ENCODE results near the gene NDNF. TPM values are rescaled to one million over a fixed set of nuclear protein-coding genes. Genes with fewer than 3 reads are reported as not detected.

Gene NDNF
- total RNA-seq, 4 donors from 2014 or later, result 11.6 to 16.0 (median 12.1) TPM

DNA sequence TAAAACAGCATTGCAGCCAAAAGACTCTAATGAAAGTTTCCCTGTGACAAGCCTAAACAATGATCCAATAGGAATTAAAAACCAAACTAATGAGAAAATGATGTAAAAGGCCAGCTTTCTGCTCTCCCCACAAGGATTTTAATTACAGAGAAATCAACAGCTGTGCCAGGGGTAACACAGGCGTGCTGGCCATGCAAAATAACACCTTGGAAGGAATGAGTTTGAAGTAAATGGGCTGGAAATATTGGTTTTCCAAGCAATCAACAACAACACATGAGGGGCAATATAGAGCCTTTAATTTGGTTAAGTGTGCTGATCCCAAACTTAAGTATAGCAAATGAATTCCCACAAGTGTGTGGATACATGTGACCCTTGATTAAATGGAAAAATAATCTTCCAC, 56.9 kb downstream of the NDNF start:
- 53% methylated on average over 1 of the region's 1 CpG for WGBS
- no peak for DNase-seq (ENCODE audit: extremely low spot score)
- no peaks in the 10 kb centered on the region for H3K4me1 ChIP-seq
- no peaks in the 10 kb centered on the region for H3K27me3 ChIP-seq
- H3K27ac ChIP-seq (replicated peaks in 1 of 4), result no peak overlapping the region
- H3K9me3 ChIP-seq, result no peaks in the 10 kb centered on the region
- intact Hi-C loops (cut with DNase I), result no loop called here
- H3K36me3 ChIP-seq, result no peaks in the 10 kb centered on the region
- no peak overlapping the region for H3K4me3 ChIP-seq
- TF ChIP-seq, protein P1, sequence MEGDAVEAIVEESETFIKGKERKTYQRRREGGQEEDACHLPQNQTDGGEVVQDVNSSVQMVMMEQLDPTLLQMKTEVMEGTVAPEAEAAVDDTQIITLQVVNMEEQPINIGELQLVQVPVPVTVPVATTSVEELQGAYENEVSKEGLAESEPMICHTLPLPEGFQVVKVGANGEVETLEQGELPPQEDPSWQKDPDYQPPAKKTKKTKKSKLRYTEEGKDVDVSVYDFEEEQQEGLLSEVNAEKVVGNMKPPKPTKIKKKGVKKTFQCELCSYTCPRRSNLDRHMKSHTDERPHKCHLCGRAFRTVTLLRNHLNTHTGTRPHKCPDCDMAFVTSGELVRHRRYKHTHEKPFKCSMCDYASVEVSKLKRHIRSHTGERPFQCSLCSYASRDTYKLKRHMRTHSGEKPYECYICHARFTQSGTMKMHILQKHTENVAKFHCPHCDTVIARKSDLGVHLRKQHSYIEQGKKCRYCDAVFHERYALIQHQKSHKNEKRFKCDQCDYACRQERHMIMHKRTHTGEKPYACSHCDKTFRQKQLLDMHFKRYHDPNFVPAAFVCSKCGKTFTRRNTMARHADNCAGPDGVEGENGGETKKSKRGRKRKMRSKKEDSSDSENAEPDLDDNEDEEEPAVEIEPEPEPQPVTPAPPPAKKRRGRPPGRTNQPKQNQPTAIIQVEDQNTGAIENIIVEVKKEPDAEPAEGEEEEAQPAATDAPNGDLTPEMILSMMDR (IDR thresholded peaks at IDR 0.05), result no peak
- TF ChIP-seq POLR2AphosphoS5 (IDR thresholded peaks at IDR 0.05) (no peak), POLR2A (IDR thresholded peaks at IDR 0.05; ENCODE audit: low read depth) (no peak), EP300 (IDR thresholded peaks at IDR 0.05) (no peak)

DNA sequence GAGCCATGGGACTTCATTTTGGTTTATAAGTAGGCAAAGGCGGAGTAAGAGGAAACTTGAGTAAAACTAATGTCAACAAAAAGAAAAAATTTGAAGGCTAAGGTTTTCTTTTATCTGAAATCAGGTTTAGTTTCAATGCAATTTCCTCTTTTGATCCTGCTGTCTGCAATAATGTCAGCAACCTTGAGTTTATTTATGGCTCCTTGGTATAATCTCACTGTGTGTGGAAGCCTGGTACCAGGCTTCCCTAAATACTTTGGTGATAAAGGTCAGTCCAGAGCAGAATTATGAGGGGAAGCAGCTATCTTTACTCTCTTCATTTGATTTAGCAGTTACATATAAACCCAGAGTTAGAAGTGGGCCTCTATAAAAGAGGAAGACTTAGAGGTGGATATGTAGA, 57.8 kb downstream of the NDNF start:
- H3K9me3 ChIP-seq, result no peaks in the 10 kb centered on the region
- H3K4me3 ChIP-seq, result no peak overlapping the region
- no peaks in the 10 kb centered on the region for H3K4me1 ChIP-seq
- no peak for DNase-seq (ENCODE audit: extremely low spot score)
- TF ChIP-seq POLR2A (IDR thresholded peaks at IDR 0.05; ENCODE audit: low read depth), result no peak
- TF ChIP-seq POLR2AphosphoS5 (IDR thresholded peaks at IDR 0.05), result no peak
- TF ChIP-seq, protein P1 (IDR thresholded peaks at IDR 0.05), result no peak
- no peak for TF ChIP-seq EP300 (IDR thresholded peaks at IDR 0.05)
- intact Hi-C loops (cut with DNase I), result no loop called here
- no peaks in the 10 kb centered on the region for H3K36me3 ChIP-seq
- no peaks in the 10 kb centered on the region for H3K27me3 ChIP-seq
- WGBS, result 78% methylated on average over 1 of the region's 1 CpG
- H3K27ac ChIP-seq (replicated peaks in 1 of 4), result no peak overlapping the region

DNA sequence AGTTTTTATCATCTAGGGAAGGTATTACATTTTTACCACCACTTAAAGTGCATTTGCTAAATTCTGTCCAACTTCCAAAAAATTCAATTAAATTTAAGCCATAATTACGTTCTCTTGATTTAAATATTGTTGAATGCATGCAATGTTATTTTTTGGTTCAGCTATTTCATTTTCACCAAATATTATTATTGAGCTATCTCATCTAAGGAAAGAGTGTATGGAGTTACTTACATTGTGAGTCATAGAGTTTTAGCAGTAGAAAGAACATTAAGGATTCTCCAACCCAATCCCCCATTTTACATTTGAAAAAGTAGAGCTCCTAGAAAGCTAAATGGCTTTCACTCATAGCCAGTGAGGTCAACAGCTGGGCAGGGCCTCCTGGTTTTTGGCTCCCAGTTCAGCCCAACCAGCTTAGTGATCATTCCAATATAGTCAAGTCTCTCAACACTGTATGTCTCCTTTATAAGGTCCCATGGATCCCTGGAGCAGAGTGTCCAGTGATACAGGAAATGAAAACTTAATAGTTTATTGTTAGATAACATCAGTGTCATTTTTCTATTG, 60.5 kb downstream of the NDNF start:
- H3K27ac ChIP-seq (replicated peaks in 1 of 4), result no peak overlapping the region
- TF ChIP-seq, protein P1 (IDR thresholded peaks at IDR 0.05), result no peak
- no peak for TF ChIP-seq POLR2A (IDR thresholded peaks at IDR 0.05; ENCODE audit: low read depth)
- no peak for TF ChIP-seq EP300 (IDR thresholded peaks at IDR 0.05)
- no peak for TF ChIP-seq POLR2AphosphoS5 (IDR thresholded peaks at IDR 0.05)
- no peaks in the 10 kb centered on the region for H3K9me3 ChIP-seq
- DNase-seq (ENCODE audit: extremely low spot score), result no peak
- H3K36me3 ChIP-seq, result no peaks in the 10 kb centered on the region
- intact Hi-C loops (cut with DNase I), result no loop called here
- H3K4me3 ChIP-seq, result no peak overlapping the region
- 93% methylated on average over 1 of the region's 1 CpG for WGBS
- H3K27me3 ChIP-seq, result no peaks in the 10 kb centered on the region
- H3K4me1 ChIP-seq, result no peaks in the 10 kb centered on the region

DNA sequence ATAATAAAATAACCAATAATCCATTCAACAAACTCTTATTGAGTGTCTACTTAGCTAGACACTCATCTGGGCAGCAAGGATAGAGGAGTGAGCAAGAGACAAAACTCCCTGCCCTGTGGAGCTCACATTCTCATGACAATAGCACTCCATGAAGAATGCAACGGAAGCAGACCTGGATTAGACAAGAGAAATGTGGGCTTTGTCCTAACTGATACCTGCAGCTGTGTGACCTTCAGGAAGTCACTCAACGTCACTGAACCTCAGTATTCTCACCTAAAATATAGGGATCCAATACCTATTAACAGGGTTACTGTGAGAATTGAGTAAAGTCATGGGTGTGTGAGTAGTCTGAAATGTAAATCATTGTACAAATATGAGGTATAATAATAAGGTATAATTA, 61.2 kb downstream of the NDNF start:
- intact Hi-C loops (cut with DNase I), result no loop called here

More for the DNA sequence above, 61.2 kb downstream of the NDNF start:
- H3K4me3 ChIP-seq, result no peak overlapping the region
- no peak overlapping the region for H3K27ac ChIP-seq (replicated peaks in 1 of 4)
- no peaks in the 10 kb centered on the region for H3K4me1 ChIP-seq
- 87% methylated on average over 2 of the region's 2 CpGs for WGBS
- no peak for DNase-seq (ENCODE audit: extremely low spot score)
- no peaks in the 10 kb centered on the region for H3K27me3 ChIP-seq
- no peaks in the 10 kb centered on the region for H3K36me3 ChIP-seq
- H3K9me3 ChIP-seq, result no peaks in the 10 kb centered on the region
- TF ChIP-seq, protein P1 (IDR thresholded peaks at IDR 0.05), result no peak
- TF ChIP-seq EP300 (IDR thresholded peaks at IDR 0.05) (no peak), POLR2A (IDR thresholded peaks at IDR 0.05; ENCODE audit: low read depth) (no peak), POLR2AphosphoS5 (IDR thresholded peaks at IDR 0.05) (no peak)
